GM12891 (cell line): ENCODE results near the gene DCTN2.

Experiments
- POLR2A ChIP-seq: IDR thresholded peaks from 2 replicates; pipeline ENCODE4 v1.6.1; 2011; ENCODE audit warnings: low read depth, low read length, control low read depth
- POLR2AphosphoS5 ChIP-seq: IDR thresholded peaks from 2 replicates; pipeline ENCODE4 v1.6.1; 2011; ENCODE audit warnings: low read depth, low read length, control low read depth

DNA sequence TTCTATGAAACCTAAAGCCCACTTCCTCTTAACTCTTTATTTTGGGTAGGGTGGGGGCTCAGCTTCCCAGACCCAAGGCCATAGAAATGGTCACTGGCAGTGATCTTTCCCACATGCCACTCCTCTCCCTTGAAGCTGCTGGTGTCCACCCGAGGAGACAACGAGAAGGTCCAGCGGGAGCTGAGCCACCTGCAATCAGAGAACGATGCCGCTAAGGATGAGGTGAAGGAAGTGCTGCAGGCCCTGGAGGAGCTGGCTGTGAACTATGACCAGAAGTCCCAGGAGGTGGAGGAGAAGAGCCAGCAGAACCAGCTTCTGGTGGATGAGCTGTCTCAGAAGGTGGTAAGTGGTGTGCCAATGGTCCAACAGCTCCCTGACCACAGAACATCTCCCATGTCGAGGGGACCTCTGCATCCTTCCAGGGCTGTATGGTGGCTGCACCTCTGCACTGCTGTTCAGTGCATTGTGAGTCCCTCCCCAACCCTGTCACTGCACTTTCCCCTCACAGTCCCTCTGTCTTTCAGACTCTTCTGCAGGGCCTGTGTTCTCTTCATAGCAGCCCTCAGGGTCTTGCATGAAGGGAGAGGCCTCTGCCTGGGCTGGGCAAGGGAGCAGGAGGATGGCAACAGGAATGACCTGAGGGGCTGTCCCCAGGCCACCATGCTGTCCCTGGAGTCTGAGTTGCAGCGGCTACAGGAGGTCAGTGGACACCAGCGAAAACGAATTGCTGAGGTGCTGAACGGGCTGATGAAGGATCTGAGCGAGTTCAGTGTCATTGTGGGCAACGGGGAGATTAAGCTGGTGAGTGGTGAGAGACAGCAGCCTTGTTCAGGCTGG lies 25.2 kb upstream of the DCTN2 start:
- TF ChIP-seq POLR2A, result no peak
- TF ChIP-seq POLR2AphosphoS5, result no peak
